ENCODE results near the gene ADNP.

Gene ADNP

GRCh38 chr20:50921803-50922501, 9.3 kb downstream of the ADNP start:
- H3K4me3 ChIP-seq (ENCODE audit: low read depth, low read length): no peak overlapping the region
- TF ChIP-seq CTCF (IDR thresholded peaks at IDR 0.05; ENCODE audit: low read depth, low read length): no peak

DNA sequence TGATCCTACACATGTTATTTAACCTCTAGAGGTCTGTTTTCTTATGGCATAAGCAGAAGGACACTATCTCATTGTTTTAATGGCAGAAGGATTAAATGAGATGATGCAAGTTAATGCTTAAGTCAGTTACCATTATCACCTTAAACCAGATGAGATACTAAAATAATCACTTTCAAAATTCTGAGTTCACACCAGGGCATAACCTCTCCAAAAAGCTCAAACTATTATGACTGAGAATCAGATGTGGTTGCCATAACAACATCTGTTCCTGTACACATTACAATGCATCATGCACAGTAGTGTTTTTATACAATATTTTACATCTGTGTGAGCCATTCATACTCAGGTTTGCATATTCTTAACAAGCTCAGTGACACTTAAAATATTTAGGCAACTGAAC, 10.2 kb downstream of the ADNP start:
- H3K4me3 ChIP-seq (ENCODE audit: low read depth, low read length): no peak overlapping the region
- TF ChIP-seq CTCF (IDR thresholded peaks at IDR 0.05; ENCODE audit: low read depth, low read length): no peak

DNA sequence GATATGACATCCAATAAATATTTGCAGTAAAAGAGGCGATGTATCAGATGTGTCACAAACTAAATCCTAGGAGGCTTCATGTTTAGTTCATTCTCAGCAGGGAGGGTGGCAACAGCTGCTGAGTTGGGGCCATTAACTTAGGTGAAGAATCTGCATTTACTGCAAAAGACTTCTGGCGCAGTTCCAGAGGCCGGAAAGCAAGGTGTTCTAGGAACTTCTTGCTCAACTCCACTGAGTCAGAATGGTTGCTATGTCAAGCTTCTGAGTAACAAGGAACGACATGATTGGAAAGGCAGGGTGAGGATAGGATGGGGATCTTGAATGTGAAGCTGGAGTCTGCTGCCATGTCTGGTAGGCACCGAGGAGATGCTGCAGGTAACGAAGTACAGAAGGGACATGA, 11.7 kb downstream of the ADNP start:
- TF ChIP-seq CTCF (IDR thresholded peaks at IDR 0.05; ENCODE audit: low read depth, low read length): no peak
- H3K4me3 ChIP-seq (ENCODE audit: low read depth, low read length): no peak overlapping the region

DNA sequence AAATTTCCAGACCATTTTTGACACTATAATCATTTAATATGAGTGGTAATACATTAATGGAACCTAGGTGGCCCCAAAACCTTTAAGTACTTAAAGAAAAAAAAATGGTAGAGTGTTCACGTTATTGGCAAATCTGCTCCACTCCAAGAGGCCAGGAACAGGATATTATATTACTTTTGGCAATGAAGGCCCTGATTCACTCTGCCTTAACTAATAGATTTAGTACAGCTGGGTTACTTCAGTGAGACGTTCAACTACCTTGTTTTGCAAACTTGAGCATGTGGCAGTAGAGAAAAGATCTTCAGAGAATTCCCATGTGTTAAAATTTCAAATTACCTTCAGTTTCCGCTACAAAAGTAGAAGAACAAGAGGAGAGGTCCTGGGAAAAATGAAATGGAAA, 12.8 kb downstream of the ADNP start:
- no peak overlapping the region for H3K4me3 ChIP-seq (ENCODE audit: low read depth, low read length)
- no peak for TF ChIP-seq CTCF (IDR thresholded peaks at IDR 0.05; ENCODE audit: low read depth, low read length)

- no peak overlapping the region for H3K4me3 ChIP-seq (ENCODE audit: low read depth, low read length)
- no peak for TF ChIP-seq CTCF (IDR thresholded peaks at IDR 0.05; ENCODE audit: low read depth, low read length)
These were observed 14.3 kb downstream of the ADNP start for GRCh38 chr20:50916934-50917333.

- H3K4me3 ChIP-seq (ENCODE audit: low read depth, low read length): no peak overlapping the region
- TF ChIP-seq CTCF (IDR thresholded peaks at IDR 0.05; ENCODE audit: low read depth, low read length): no peak
These were observed 15.0 kb downstream of the ADNP start for GRCh38 chr20:50916257-50916656.

DNA sequence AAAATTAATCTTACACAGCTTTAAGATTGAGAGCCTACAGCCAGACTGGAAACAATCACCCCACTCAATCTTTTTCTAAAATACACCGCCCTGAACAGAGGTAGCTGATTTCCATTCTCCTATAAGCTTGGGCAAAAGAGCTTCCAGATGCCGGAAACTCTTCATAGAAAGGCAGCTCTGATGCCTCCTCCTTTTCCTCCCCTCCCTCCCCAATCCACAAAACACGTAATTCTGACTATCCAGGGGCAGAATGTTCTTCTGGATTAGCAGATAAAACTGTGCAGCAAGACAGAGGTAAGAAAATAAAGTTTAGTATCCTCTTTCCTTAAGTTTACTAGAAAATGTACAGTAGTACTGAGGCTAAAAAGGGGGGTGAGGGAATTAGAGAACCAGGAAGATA, 15.8 kb downstream of the ADNP start:
- no peak for TF ChIP-seq CTCF (IDR thresholded peaks at IDR 0.05; ENCODE audit: low read depth, low read length)
- H3K4me3 ChIP-seq (ENCODE audit: low read depth, low read length): no peak overlapping the region
